K562 (cell line): Measurements from ENCODE around the gene KLHL35. TPM values are rescaled to one million over a fixed set of nuclear protein-coding genes. Genes with fewer than 3 reads are reported as not detected.
"Not testable (repeated sequence)": the region's sequence is repeated elsewhere in the genome, so short reads cannot be mapped to it uniquely, and the experiment has no call there.

Experiments used
- ATAC-seq: fragments of 200-7000 bp; cut with Tn5 transposase; 3 replicates; pipeline ENCODE4 v1.9.1; 2020; ENCODE audit warnings: moderate library complexity
- BruUV-seq: library from RNA; stranded (reverse); fragments of 400-500 nt; replicated peaks from 2 replicates; lab custom pipeline; 2021; lab: Mats Ljungman, UMichigan
- CTCF ChIA-PET: fragments of 300-600 bp; formaldehyde crosslinking; extraction: SDS; loops from one replicate; lab custom pipeline; 2021; ENCODE audit warnings: low intra/inter-chr PET ratio; lab: Yijun Ruan, JAX
- POLR2A ChIA-PET: fragments of 300-600, 350-650 bp; sonication (Branson Sonifier 250); formaldehyde crosslinking; extraction: SDS; loops from one replicate; lab custom pipeline; 2021; ENCODE audit warnings: antibody characterized with exemption, inconsistent platforms; lab: Yijun Ruan, JAX
- DNase-seq, 4 experiments: peaks; one replicate each; pipeline versions ENCODE4 v3.0.0 to v3.0.0-alpha.2; 2011 to 2018; ENCODE audit warnings: low spot score in 3 of 4, mixed read lengths in 3 of 4; ENCODE audit errors: extremely low read depth in 1 of 4
- FAIRE-seq: peaks from 2 replicates; lab custom pipeline; 2011; peaks lifted over from hg19 to GRCh38; lab: Jason Lieb, UNC
- H2AFZ ChIP-seq: 2 replicates; pipeline ENCODE4 v1.6.0; 2011; ENCODE audit warnings: low read depth, low read length, control low read depth, inconsistent platforms
- H3K27ac ChIP-seq: fragments of 200-600 bp; 3 replicates; pipeline ENCODE4 v1.8.0; 2011; ENCODE audit warnings: low read depth, mild to moderate bottlenecking, control low read depth, inconsistent platforms, low read length, moderate library complexity, mixed read lengths; ENCODE audit errors: extremely low read depth
- H3K27me3 ChIP-seq, 2 experiments: fragments of 300-600 bp in 1 of 2; 2 replicates in 1 of 2; 3 replicates in 1 of 2; pipeline versions ENCODE4 v1.6.0 to v1.8.0; 2011; ENCODE audit warnings: inconsistent platforms in 2 of 2, low read length in 2 of 2, mild to moderate bottlenecking in 1 of 2, mixed read lengths in 1 of 2, moderate library complexity in 1 of 2; ENCODE audit not compliant: control insufficient read depth in 2 of 2, insufficient read depth in 2 of 2
- H3K36me3 ChIP-seq: fragments of 300-600 bp; 3 replicates; pipeline ENCODE4 v1.8.0; 2011; ENCODE audit warnings: mild to moderate bottlenecking, low read length, inconsistent platforms; ENCODE audit not compliant: control insufficient read depth, insufficient read depth
- H3K4me1 ChIP-seq, 2 experiments: fragments of 200-600 bp in 1 of 2; replicated peaks in 1 of 2; 2 replicates in 1 of 2; 3 replicates in 1 of 2; pipeline versions ENCODE4 v1.5.1 to v1.8.0; 2011; ENCODE audit warnings: inconsistent platforms in 2 of 2, low read length in 2 of 2, mild to moderate bottlenecking in 1 of 2, mixed read lengths in 1 of 2, moderate library complexity in 1 of 2; ENCODE audit not compliant: control insufficient read depth in 2 of 2, insufficient read depth in 2 of 2
- H3K4me2 ChIP-seq: 2 replicates; pipeline ENCODE4 v1.6.1; 2011; ENCODE audit warnings: low read length, control low read depth, inconsistent platforms, mixed read lengths; ENCODE audit not compliant: insufficient read depth
- H3K4me3 ChIP-seq: fragments of 200-600 bp; sonication (generic), shearing (Covaris generic); 2 replicates; pipeline ENCODE4 v1.5.1; 2016; ENCODE audit warnings: control low read depth, inconsistent platforms
- H3K79me2 ChIP-seq: fragments of 200-600 bp; 3 replicates; pipeline ENCODE4 v1.8.0; 2011; ENCODE audit warnings: low read length, inconsistent platforms; ENCODE audit not compliant: control insufficient read depth, insufficient read depth
- H3K9ac ChIP-seq, 2 experiments: 2 replicates each; pipeline versions ENCODE4 v1.6.0 to v1.6.1; 2011; ENCODE audit warnings: low read depth in 2 of 2, low read length in 2 of 2, control low read depth in 1 of 2, inconsistent platforms in 1 of 2, mild to moderate bottlenecking in 1 of 2, mixed read lengths in 1 of 2; ENCODE audit not compliant: insufficient read depth in 1 of 2
- H3K9me1 ChIP-seq: one replicate; pipeline ENCODE4 v1.6.0; 2011; ENCODE audit warnings: inconsistent platforms, mild to moderate bottlenecking, low read length, moderate library complexity; ENCODE audit not compliant: control insufficient read depth, insufficient read depth
- H3K9me3 ChIP-seq: replicated peaks from 2 replicates; pipeline ENCODE4 v1.5.1; 2011; ENCODE audit warnings: low read depth, low read length, inconsistent platforms; ENCODE audit not compliant: control insufficient read depth, insufficient read depth
- H4K20me1 ChIP-seq: replicated peaks from 2 replicates; pipeline ENCODE4 v1.6.1; 2011; ENCODE audit warnings: low read length, inconsistent platforms, mixed read lengths; ENCODE audit not compliant: control insufficient read depth, insufficient read depth
- CBX1 ChIP-seq: sonication (generic); IDR thresholded peaks from 2 replicates; pipeline ENCODE4 v1.6.1; 2016; ENCODE audit warnings: antibody characterized with exemption, low read depth, mild to moderate bottlenecking
- MTA3 ChIP-seq: fragments of 450-650 bp; formaldehyde crosslinking; IDR thresholded peaks from 2 replicates; pipeline ENCODE4 v1.6.1; 2017; ENCODE audit warnings: mild to moderate bottlenecking, borderline replicate concordance
- ZNF165 ChIP-seq: fragments of 250-450 bp; sonication (Bioruptor Pico); IDR thresholded peaks from 2 replicates; pipeline ENCODE4 v1.4.0; 2020; ENCODE audit warnings: borderline replicate concordance
- ZNF644 ChIP-seq: fragments of 200-800 bp; sonication (Bioruptor generic); IDR thresholded peaks from 2 replicates; pipeline ENCODE4 v1.6.1; 2016; ENCODE audit warnings: low read depth, missing genetic modification characterization, missing compliant biosample characterization
- WGBS: fragments of 100-300 bp; shearing (Covaris generic); methylation state at CpG from one replicate; pipeline ENCODE4 v1.1.6; 2016; ENCODE audit warnings: low coverage, mixed read lengths; ENCODE audit not compliant: insufficient coverage; ENCODE audit errors: missing lambda C conversion rate; 5-methylcytosine and 5-hydroxymethylcytosine counted together
- in situ Hi-C: fragments of 300-500 bp; cut with MboI; formaldehyde crosslinking; loops from 4 replicates; pipeline ENCODE4 v1.15.0; 2018; ENCODE audit warnings: inconsistent platforms, mixed read lengths
- intact Hi-C: fragments of 100-400 bp; cut with micrococcal nuclease; formaldehyde crosslinking; loops from 2 replicates; pipeline ENCODE4 v1.14.2; 2022
- polyA plus RNA-seq, 8 experiments: library from polyadenylated mRNA; depleted of rRNA in 4 of 8; stranded (reverse) in 5 of 8; unstranded in 3 of 8; fragments of >200 nt; fragmentation: Nextera tagmentation in 2 of 8; fragmentation: Illumina TruSeq in 1 of 8; extraction: Ambion mirVana in 2 of 8; extraction: Trizol in 1 of 8; gene quantifications; 2 replicates each; pipeline versions ENCODE4 v1.2.1 to v1.2.3, GENCODE V29; 2011 to 2014; ENCODE audit warnings: inconsistent platforms in 1 of 8, missing spikeins in 1 of 8
- total RNA-seq, 7 experiments: library from RNA; depleted of rRNA in 6 of 7; stranded (reverse); fragments of >200 nt in 6 of 7; fragmentation: Illumina TruSeq in 2 of 7; extraction: Trizol in 2 of 7; gene quantifications; 2 replicates each; pipeline versions ENCODE4 v1.2.1 to v1.2.3, GENCODE V29; 2011 to 2021; ENCODE audit warnings: low replicate concordance in 1 of 7

Gene KLHL35
- total and polyA plus RNA-seq, 9 of the 15 experiments (the other 6 are each of a cell fraction or from before 2014, with no cell fraction given), result not detected

- FAIRE-seq (no peak), DNase-seq (no peak), ATAC-seq (no peak)
- CTCF ChIA-PET, result no interaction called here
- no TSS peak for BruUV-seq
- Histone ChIP-seq H2AFZ (no peak overlapping the region), H3K27ac (no peak overlapping the region), H3K36me3 (peaks cover 34% of the 10 kb centered on the region; the same call in 2 of the 3 replicates), H3K9ac (no peak overlapping the region), H3K4me2 (no peak overlapping the region), H3K4me3 (no peak overlapping the region), H3K79me2 (no peaks in the 10 kb centered on the region), H3K9me1 (no peaks in the 10 kb centered on the region), H3K9me3 (no peaks in the 10 kb centered on the region), H3K4me1 (peaks cover 0 to 3% of the 10 kb centered on the region in 2 experiments; a peak in 1 of 5 replicates), H3K27me3 (no peaks in the 10 kb centered on the region), H4K20me1 (peaks cover 3% of the 10 kb centered on the region; the same call in 1 of the 2 replicates)
- TF ChIP-seq ZNF644 (tag) (no peak), MTA3 (no peak), CBX1 (no peak), ZNF165 (no peak)
- WGBS, result 68% methylated on average over 2 of the region's 2 CpGs
- in situ Hi-C loops (no loop called here), intact Hi-C loops (no loop called here)
- POLR2A ChIA-PET, result interaction anchor here (0.6 to 5.9 kb wide), 5 partner anchors 8 to 1103 kb away, joined by 3 to 33 read pairs (median 4); partner anchors contain the start of gene RPS3
Measured at GRCh38 chr11:75413864-75414263, 19.1 kb downstream of the KLHL35 start.

GRCh38 chr11:75413146-75413545, 19.9 kb downstream of the KLHL35 start:
- FAIRE-seq, H3K4me2 ChIP-seq, H2AFZ ChIP-seq, in situ Hi-C loops, BruUV-seq, H3K9me3 ChIP-seq, H3K9ac ChIP-seq, DNase-seq, H3K27me3 ChIP-seq, H3K4me1 ChIP-seq, H3K79me2 ChIP-seq, H4K20me1 ChIP-seq, H3K9me1 ChIP-seq, ATAC-seq, intact Hi-C loops, H3K27ac ChIP-seq, H3K4me3 ChIP-seq: not testable (repeated sequence)
- H3K36me3 ChIP-seq, result peaks cover 41% of the 10 kb centered on the region; the same call in 2 of the 3 replicates
- WGBS, result 92% methylated on average over 9 of the region's 10 CpGs
- POLR2A ChIA-PET, result interaction anchor here (2.0 to 5.9 kb wide), 3 partner anchors 8 to 13 kb away, joined by 6 to 33 read pairs (median 26); partner anchors contain the start of gene RPS3
- CTCF ChIA-PET, result interaction anchor here (0.6 kb wide), 1 partner anchor 150 kb away, joined by 3 read pairs; no protein-coding TSS in a partner anchor

- H3K27me3 ChIP-seq, intact Hi-C loops, H3K9me1 ChIP-seq, FAIRE-seq, H3K4me2 ChIP-seq, in situ Hi-C loops, H2AFZ ChIP-seq, H3K9me3 ChIP-seq, H3K4me3 ChIP-seq, ATAC-seq, H3K27ac ChIP-seq, H3K9ac ChIP-seq, BruUV-seq, DNase-seq, POLR2A ChIA-PET, CTCF ChIA-PET: not testable (repeated sequence)
- Histone ChIP-seq H4K20me1 (peaks cover 29% of the 10 kb centered on the region), H3K4me1 (peaks cover 3 to 12% of the 10 kb centered on the region in 2 experiments; a peak in 3 of 5 replicates), H3K79me2 (peaks cover 31% of the 10 kb centered on the region), H3K36me3 (peaks cover 64% of the 10 kb centered on the region)
- whole genome bisulfite sequencing, result no CpG with 5 or more reads among the region's 33 CpGs
Measured at GRCh38 chr11:75409971-75410370, 23.0 kb downstream of the KLHL35 start.
